ENCODE data around the gene SV2B. TPM values are rescaled to one million over a fixed set of nuclear protein-coding genes. Genes with fewer than 3 reads are reported as not detected.

SV2B gene
- total and polyA plus RNA-seq, 2 donors from 2014 or later = 0.17 to 3.9 TPM

DNA sequence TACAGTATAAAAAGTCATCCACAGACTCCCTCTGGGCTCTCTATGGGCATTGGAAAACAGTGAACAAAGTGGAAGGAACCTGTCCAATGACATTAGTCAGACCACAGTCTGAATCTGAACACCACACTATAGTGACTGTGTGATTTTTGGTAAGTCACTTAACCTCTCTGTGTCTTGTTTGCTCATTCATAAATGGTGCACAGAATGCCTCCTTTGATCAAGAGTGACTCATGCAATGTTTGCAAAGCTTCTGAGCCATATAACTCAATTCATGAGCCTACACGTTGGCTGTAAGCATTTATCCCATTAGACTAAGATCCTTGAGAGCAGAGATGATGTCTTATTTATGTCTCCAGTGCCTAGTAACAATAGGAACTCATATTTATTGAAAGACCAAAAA lies 46.7 kb downstream of the SV2B start:
- H3K27me3 ChIP-seq (ENCODE audit: control insufficient read depth, insufficient read depth, low read length) = no peaks in the 10 kb centered on the region
- TF ChIP-seq, protein P1, sequence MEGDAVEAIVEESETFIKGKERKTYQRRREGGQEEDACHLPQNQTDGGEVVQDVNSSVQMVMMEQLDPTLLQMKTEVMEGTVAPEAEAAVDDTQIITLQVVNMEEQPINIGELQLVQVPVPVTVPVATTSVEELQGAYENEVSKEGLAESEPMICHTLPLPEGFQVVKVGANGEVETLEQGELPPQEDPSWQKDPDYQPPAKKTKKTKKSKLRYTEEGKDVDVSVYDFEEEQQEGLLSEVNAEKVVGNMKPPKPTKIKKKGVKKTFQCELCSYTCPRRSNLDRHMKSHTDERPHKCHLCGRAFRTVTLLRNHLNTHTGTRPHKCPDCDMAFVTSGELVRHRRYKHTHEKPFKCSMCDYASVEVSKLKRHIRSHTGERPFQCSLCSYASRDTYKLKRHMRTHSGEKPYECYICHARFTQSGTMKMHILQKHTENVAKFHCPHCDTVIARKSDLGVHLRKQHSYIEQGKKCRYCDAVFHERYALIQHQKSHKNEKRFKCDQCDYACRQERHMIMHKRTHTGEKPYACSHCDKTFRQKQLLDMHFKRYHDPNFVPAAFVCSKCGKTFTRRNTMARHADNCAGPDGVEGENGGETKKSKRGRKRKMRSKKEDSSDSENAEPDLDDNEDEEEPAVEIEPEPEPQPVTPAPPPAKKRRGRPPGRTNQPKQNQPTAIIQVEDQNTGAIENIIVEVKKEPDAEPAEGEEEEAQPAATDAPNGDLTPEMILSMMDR (IDR thresholded peaks at IDR 0.05; ENCODE audit: borderline replicate concordance, extremely low read depth, insufficient read depth) = no peak
- H3K4me3 ChIP-seq (ENCODE audit: low read length in 3 of 3) = no peak overlapping the region
- no peak overlapping the region for H3K9ac ChIP-seq (ENCODE audit: low read length in 3 of 3)
- DNase-seq (no peak), FAIRE-seq (no peak)
- no peak overlapping the region for H3K27ac ChIP-seq (ENCODE audit: low read depth in 2 of 2, low read length in 2 of 2)
- H3K36me3 ChIP-seq (ENCODE audit: control insufficient read depth in 2 of 3, insufficient read depth in 3 of 3, low read length in 3 of 3) = no peaks in the 10 kb centered on the region
- H3K9me3 ChIP-seq (ENCODE audit: control insufficient read depth in 2 of 3, insufficient read depth in 1 of 3, low read length in 3 of 3) = no peaks in the 10 kb centered on the region
- intact Hi-C loops (cut with DNase I) = no loop called here
- no peaks in the 10 kb centered on the region for H3K4me1 ChIP-seq (ENCODE audit: control insufficient read depth in 2 of 3, insufficient read depth in 2 of 3, low read depth in 1 of 3, low read length in 3 of 3)

DNA sequence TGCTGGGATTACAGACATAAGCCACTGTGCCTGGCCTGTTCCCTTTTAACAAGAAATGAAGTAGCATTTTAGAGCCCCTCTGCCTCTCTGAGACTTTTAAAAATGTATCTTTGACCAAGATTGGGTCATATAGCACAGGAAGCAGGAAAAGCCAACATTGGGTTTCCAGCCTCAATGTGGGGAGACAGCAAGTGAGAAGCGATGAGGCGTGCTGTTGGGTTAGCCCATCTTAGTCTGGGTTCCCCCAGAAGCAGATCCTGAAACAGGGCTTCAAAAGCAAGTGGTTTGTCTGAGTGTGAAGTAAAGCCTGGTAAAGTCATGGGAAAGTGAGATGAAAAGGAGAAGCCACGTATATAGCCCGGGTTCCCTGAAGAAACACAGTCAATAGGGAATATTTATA lies 48.2 kb downstream of the SV2B start:
- no peaks in the 10 kb centered on the region for H3K27me3 ChIP-seq (ENCODE audit: control insufficient read depth, insufficient read depth, low read length)
- H3K4me1 ChIP-seq (ENCODE audit: control insufficient read depth in 2 of 3, insufficient read depth in 2 of 3, low read depth in 1 of 3, low read length in 3 of 3) = no peaks in the 10 kb centered on the region
- DNase-seq (no peak), FAIRE-seq (no peak)
- no peak overlapping the region for H3K27ac ChIP-seq (ENCODE audit: low read depth in 2 of 2, low read length in 2 of 2)
- no peak overlapping the region for H3K4me3 ChIP-seq (ENCODE audit: low read length in 3 of 3)
- no peaks in the 10 kb centered on the region for H3K36me3 ChIP-seq (ENCODE audit: control insufficient read depth in 2 of 3, insufficient read depth in 3 of 3, low read length in 3 of 3)
- TF ChIP-seq, protein P1 (IDR thresholded peaks at IDR 0.05; ENCODE audit: borderline replicate concordance, extremely low read depth, insufficient read depth) = no peak
- H3K9ac ChIP-seq (ENCODE audit: low read length in 3 of 3) = no peak overlapping the region
- intact Hi-C loops (cut with DNase I) = no loop called here
- no peaks in the 10 kb centered on the region for H3K9me3 ChIP-seq (ENCODE audit: control insufficient read depth in 2 of 3, insufficient read depth in 1 of 3, low read length in 3 of 3)

DNA sequence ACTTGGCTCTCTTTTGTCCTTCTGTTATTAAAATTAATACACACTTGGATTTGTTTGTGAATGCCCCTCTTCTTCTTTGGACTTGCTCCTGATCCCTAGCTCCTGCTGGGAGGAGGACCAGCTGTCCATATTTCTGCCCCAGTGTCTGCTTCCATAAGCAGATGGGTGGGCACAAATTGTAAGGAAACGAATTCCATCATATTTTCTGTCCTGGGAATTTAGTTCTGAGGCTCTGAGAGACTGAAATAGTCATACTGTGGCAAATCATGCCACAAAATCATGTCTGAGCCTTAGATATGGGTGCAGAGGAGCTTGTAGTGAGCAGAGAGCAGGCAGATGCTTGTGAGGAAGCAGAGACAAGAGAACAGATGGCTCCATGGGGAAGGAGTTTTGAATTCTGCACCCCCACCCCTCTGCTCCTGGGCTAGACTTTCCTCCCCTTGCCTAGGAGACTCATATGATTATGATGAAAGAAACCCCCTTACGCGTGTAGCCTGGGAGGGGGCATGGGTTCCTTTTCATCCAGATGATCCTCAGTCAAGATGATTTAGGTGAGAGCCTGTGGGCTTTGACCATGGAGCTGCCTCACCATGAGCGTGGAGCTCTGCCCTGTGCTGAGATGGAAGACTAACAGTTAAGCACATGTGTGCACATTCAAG lies 50.6 kb downstream of the SV2B start:
- Histone ChIP-seq H3K9me3 (ENCODE audit: control insufficient read depth in 2 of 3, insufficient read depth in 1 of 3, low read length in 3 of 3) (no peaks in the 10 kb centered on the region), H3K36me3 (ENCODE audit: control insufficient read depth in 2 of 3, insufficient read depth in 3 of 3, low read length in 3 of 3) (no peaks in the 10 kb centered on the region), H3K4me3 (ENCODE audit: low read length in 3 of 3) (no peak overlapping the region), H3K9ac (ENCODE audit: low read length in 3 of 3) (no peak overlapping the region), H3K27me3 (ENCODE audit: control insufficient read depth, insufficient read depth, low read length) (no peaks in the 10 kb centered on the region), H3K27ac (ENCODE audit: low read depth in 2 of 2, low read length in 2 of 2) (no peak overlapping the region), H3K4me1 (ENCODE audit: control insufficient read depth in 2 of 3, insufficient read depth in 2 of 3, low read depth in 1 of 3, low read length in 3 of 3) (no peaks in the 10 kb centered on the region)
- DNase-seq = no peak
- TF ChIP-seq, protein P1 (IDR thresholded peaks at IDR 0.05; ENCODE audit: borderline replicate concordance, extremely low read depth, insufficient read depth) = no peak
- FAIRE-seq = no peak
- intact Hi-C loops (cut with DNase I) = no loop called here
